NK-92 treated with Interleukin-12 subunit alpha and Interleukin-12 subunit beta, amount 100 ng/mL, for 24 hours (cell line): ENCODE measurements around the gene OR1C1.
"Not testable (repeated sequence)": the region's sequence is repeated elsewhere in the genome, so short reads cannot be mapped to it uniquely, and the experiment has no call there.

Experiments
- DNase-seq: peaks from one replicate; lab custom pipeline; 2025; lab: John Stamatoyannopoulos, UW

OR1C1 gene

GRCh38 chr1:247760456-247760855, at the start of gene OR1C1:
Gene OR1C1, minus strand, starts transcription at chr1:247760556. Its CDS starts 2,150 bp downstream, at chr1:247758406.
- no peak for DNase-seq

GRCh38 chr1:247797518-247797917, 37.2 kb upstream of the OR1C1 start:
- DNase-seq: no peak

- DNase-seq: no peak
Observed at GRCh38 chr1:247769603-247770002, 9.2 kb upstream of the OR1C1 start.

- not testable (repeated sequence) for DNase-seq
Observed at GRCh38 chr1:247754311-247754710, 6.0 kb downstream of the OR1C1 start.

GRCh38 chr1:247749870-247750269, 10.5 kb downstream of the OR1C1 start:
- no peak for DNase-seq

GRCh38 chr1:247748041-247748440, 12.3 kb downstream of the OR1C1 start, which contains the start of gene OR14A2:
Gene OR14A2, minus strand, starts transcription at chr1:247748141.
- no peak for DNase-seq

- no peak for DNase-seq
Observed at GRCh38 chr1:247747616-247748015, 12.7 kb downstream of the OR1C1 start.

- DNase-seq: no peak
Observed at GRCh38 chr1:247746391-247746935, 13.9 kb downstream of the OR1C1 start.

GRCh38 chr1:247742215-247742760, 18.1 kb downstream of the OR1C1 start:
- DNase-seq: not testable (repeated sequence)

GRCh38 chr1:247741756-247742155, 18.6 kb downstream of the OR1C1 start:
- no peak for DNase-seq

- no peak for DNase-seq
Observed at GRCh38 chr1:247740721-247741120, 19.6 kb downstream of the OR1C1 start.

GRCh38 chr1:247738315-247738714, 22.0 kb downstream of the OR1C1 start, which contains the start of gene OR14K1:
Gene OR14K1, plus strand, starts transcription at chr1:247738615. Its CDS starts 0 bp downstream, at chr1:247738615.
- DNase-seq: no peak

- DNase-seq: no peak
Observed at GRCh38 chr1:247721222-247721621, 39.1 kb downstream of the OR1C1 start.

- no peak for DNase-seq
Observed at GRCh38 chr1:247716546-247716945, 43.8 kb downstream of the OR1C1 start, which contains the start of gene OR6F1. Gene OR6F1, minus strand, starts transcription at chr1:247716646. Its CDS starts 3,891 bp downstream, at chr1:247712755.

- DNase-seq: no peak
Observed at GRCh38 chr1:247713753-247714152, 46.6 kb downstream of the OR1C1 start.

- DNase-seq: not testable (repeated sequence)
Observed at GRCh38 chr1:247710681-247711080, 49.7 kb downstream of the OR1C1 start.
